ENCODE measurements around the gene LANCL3. TPM values are rescaled to one million over a fixed set of nuclear protein-coding genes. Genes with fewer than 3 reads are reported as not detected.

The LANCL3 gene
- polyA plus RNA-seq, 4 donors = 0.14 to 0.22 (median 0.17) TPM

Other genes with a start within 250 kb of the LANCL3 start
- 10 to 100 TPM; 21.1 to 25.3 (median 23.8) TPM for gene PRRG1, start 222.3 kb upstream of the LANCL3 start, polyA plus RNA-seq (ENCODE audit: insufficient read length in 4 of 4)
- 1 to 10 TPM; 1.1 to 1.8 (median 1.2) TPM for gene XK, start 114.1 kb downstream of the LANCL3 start, polyA plus RNA-seq (ENCODE audit: insufficient read length in 4 of 4)
- gene CYBB, start 208.4 kb downstream of the LANCL3 start, polyA plus RNA-seq (ENCODE audit: insufficient read length in 4 of 4) = 10 to 100 TPM in 3 of 4 donors, 1 to 10 TPM in 1; 7.1 to 13.0 (median 11.5) TPM

All from left renal cortex interstitium (tissue), 4 donors.